Measurements from ENCODE around the gene SEMA4D. TPM values are rescaled to one million over a fixed set of nuclear protein-coding genes. Genes with fewer than 3 reads are reported as not detected.

The SEMA4D gene
- total RNA-seq, 3 donors from 2014 or later: 20.9 to 26.9 (median 23.1) TPM

GRCh38 chr9:89313842-89314241, 184.1 kb downstream of the SEMA4D start:
- ATAC-seq (no peak), DNase-seq (no peak)
- Histone ChIP-seq H3K4me1 (ENCODE audit: low read depth) (peaks cover 23% of the 10 kb centered on the region), H3K4me3 (no peak overlapping the region), H3K9me3 (no peaks in the 10 kb centered on the region), H3K36me3 (ENCODE audit: low read depth) (peaks cover 5% of the 10 kb centered on the region)
- intact Hi-C loops (cut with DNase I, micrococcal nuclease): no loop called here
- no peak for TF ChIP-seq CTCF (IDR thresholded peaks at IDR 0.05)

GRCh38 chr9:89312222-89312571, 185.7 kb downstream of the SEMA4D start:
- no peak for ATAC-seq
- Histone ChIP-seq H3K9me3 (no peaks in the 10 kb centered on the region), H3K36me3 (ENCODE audit: low read depth) (peaks cover 5% of the 10 kb centered on the region), H3K4me1 (ENCODE audit: low read depth) (peaks cover 18% of the 10 kb centered on the region), H3K4me3 (peak overlapping the region; percentile 74)
- intact Hi-C loops (cut with DNase I, micrococcal nuclease): no loop called here
- peak in 1 of 3 donors; percentile 52 for DNase-seq
- TF ChIP-seq CTCF (IDR thresholded peaks at IDR 0.05): no peak

GRCh38 chr9:89311346-89312221, 186.3 kb downstream of the SEMA4D start:
- DNase-seq (peak in 2 of 3 donors; percentile 41 to 74), ATAC-seq (peak; percentile 2)
- peaks cover 18% of the 10 kb centered on the region for H3K4me1 ChIP-seq (ENCODE audit: low read depth)
- intact Hi-C loops (cut with DNase I, micrococcal nuclease): no loop called here
- TF ChIP-seq CTCF (IDR thresholded peaks at IDR 0.05): no peak
- no peaks in the 10 kb centered on the region for H3K9me3 ChIP-seq
- peaks cover 5% of the 10 kb centered on the region for H3K36me3 ChIP-seq (ENCODE audit: low read depth)
- peak overlapping the region; percentile 74 for H3K4me3 ChIP-seq

Small RNA genes within 50 kb of the gene (microRNA-seq; reads per million reads assigned to microRNA genes)
- not detected for gene MIR3153

Other genes starting within 250 kb of the SEMA4D start
- 10 to 100 TPM; 13.1 to 49.2 (median 15.4) TPM for gene CKS2, start 186.9 kb downstream of the SEMA4D start, total RNA-seq
- gene SECISBP2, start 179.6 kb downstream of the SEMA4D start, total RNA-seq: 10 to 100 TPM; 49.4 to 68.0 (median 50.2) TPM
- 10 to 100 TPM in 1 of 3 donors, 1 to 10 TPM in 2; 5.4 to 18.4 (median 6.6) TPM for gene GADD45G, start 106.9 kb upstream of the SEMA4D start, total RNA-seq

Measured in mucosa of descending colon (tissue), 3 donors.